Left cardiac atrium (tissue), 2 donors: ENCODE results near the gene ZNF285. TPM values are rescaled to one million over a fixed set of nuclear protein-coding genes. Genes with fewer than 3 reads are reported as not detected.

Experiments
- total RNA-seq, 2 donors: library from RNA; stranded (reverse); fragmentation: NEBNext Ultra II Directional; extraction: Animal tissue kit (Norgen Biotek cat#: 25700); gene quantifications; one replicate each; pipeline ENCODE4 v1.2.1, GENCODE V29; 2021
- donor health status: DM: no; HTN: yes; CAD: no; lungs with severe emphysema.
- donor health status: DM: yes; HTN: yes; CAD: no.

The ZNF285 gene
- total RNA-seq, 2 donors from 2014 or later: 3.6 to 3.9 TPM

Other genes starting within 250 kb of the ZNF285 start
- 10 to 100 TPM; 14.9 to 17.8 TPM for gene ZNF226, start 236.5 kb downstream of the ZNF285 start, total RNA-seq
- 10 to 100 TPM; 11.1 to 12.9 TPM for gene ZNF227, start 189.1 kb downstream of the ZNF285 start, total RNA-seq
- 1 to 10 TPM; 3.4 to 5.5 TPM for gene ZNF233, start 141.7 kb downstream of the ZNF285 start, total RNA-seq
- gene ZNF235, start 96.6 kb downstream of the ZNF285 start, total RNA-seq: 1 to 10 TPM; 3.3 to 4.3 TPM
- 1 to 10 TPM; 4.5 to 5.2 TPM for gene ZNF112, start 44.9 kb downstream of the ZNF285 start, total RNA-seq
- 1 to 10 TPM; 5.2 to 5.6 TPM for gene ZNF229, start 46.9 kb upstream of the ZNF285 start, total RNA-seq
- 1 to 10 TPM; 3.4 to 4.9 TPM for gene ZNF180, start 98.9 kb upstream of the ZNF285 start, total RNA-seq
- gene CEACAM20, start 128.1 kb upstream of the ZNF285 start, total RNA-seq: not detected
- not detected for gene IGSF23, start 212.0 kb upstream of the ZNF285 start, total RNA-seq
- gene PVR, start 242.3 kb upstream of the ZNF285 start, total RNA-seq: 10 to 100 TPM; 27.5 to 64.7 TPM